Measurements from ENCODE around the gene CDKN2AIP. TPM values are rescaled to one million over a fixed set of nuclear protein-coding genes. Genes with fewer than 3 reads are reported as not detected.

The CDKN2AIP gene
- total and polyA plus RNA-seq, 10 of the 15 experiments (the other 5 are each of a cell fraction or from before 2014, with no cell fraction given) = 6.0 to 22.7 (median 15.9) TPM

- TF ChIP-seq PKNOX1 (IDR thresholded peaks at IDR 0.05) (no peak), STAT3 (IDR thresholded peaks at IDR 0.05; ENCODE audit: low read depth, low read length) (no peak), ZNF384 (IDR thresholded peaks at IDR 0.05; ENCODE audit: borderline replicate concordance, low read depth, low read length) (no peak), FOS (IDR thresholded peaks at IDR 0.05; ENCODE audit: borderline replicate concordance, extremely low read depth, insufficient read length) (no peak), EP300 (IDR thresholded peaks at IDR 0.05; ENCODE audit: borderline replicate concordance in 1 of 2, control insufficient read depth in 1 of 2, low read depth in 2 of 2, low read length in 2 of 2) (no peak)
Measured at GRCh38 chr4:183413234-183414200, 30.9 kb upstream of the CDKN2AIP start (continued).

GRCh38 chr4:183416879-183417755 lies 27.3 kb upstream of the CDKN2AIP start:
- BruUV-seq (replicated peaks) = no TSS peak
- Histone ChIP-seq H3K9ac (ENCODE audit: control insufficient read depth, insufficient read depth, low read length) (no peak overlapping the region), H2AFZ (ENCODE audit: control insufficient read depth, low read depth, low read length) (no peak overlapping the region), H3K27ac (ENCODE audit: control insufficient read depth, insufficient read depth) (no peak overlapping the region), H3K4me2 (ENCODE audit: control insufficient read depth, insufficient read depth) (no peak overlapping the region), H3K36me3 (ENCODE audit: control insufficient read depth in 2 of 2, insufficient read depth in 2 of 2, low read length in 1 of 2) (no peaks in the 10 kb centered on the region), H3K79me2 (ENCODE audit: control insufficient read depth, insufficient read depth, low read length) (no peaks in the 10 kb centered on the region), H4K20me1 (ENCODE audit: control insufficient read depth, insufficient read depth) (no peaks in the 10 kb centered on the region), H3K4me1 (ENCODE audit: control insufficient read depth, insufficient read depth, low read length) (no peaks in the 10 kb centered on the region), H3K27me3 (replicated peaks in 1 of 2; ENCODE audit: control insufficient read depth in 2 of 2, insufficient read depth in 2 of 2, low read length in 1 of 2) (no peaks in the 10 kb centered on the region), H3K4me3 (no peak overlapping the region), H3K9me3 (replicated peaks; ENCODE audit: control insufficient read depth, insufficient read depth, low read length) (no peaks in the 10 kb centered on the region)
- no peak for DNase-seq (ENCODE audit: low read depth, low spot score)
- intact Hi-C loops (cut with micrococcal nuclease; ENCODE audit: unreplicated experiment) = no loop called here
- ChIA-PET POLR2A (no interaction called here), CTCF (no interaction called here), SMC1A (ENCODE audit: uncharacterized antibody, unreplicated experiment) (no interaction called here), RAD21 (ENCODE audit: unreplicated experiment) (no interaction called here)
- no peak for FAIRE-seq
- WGBS (ENCODE audit: insufficient coverage, insufficient replicate concordance, low lambda C conversion rate, missing lambda C conversion rate) = 54% methylated on average over 10 of the region's 10 CpGs
- in situ Hi-C loops (cut with MboI) = no loop called here
- no peak for ATAC-seq
- TF ChIP-seq EZH2 (IDR thresholded peaks at IDR 0.05; ENCODE audit: borderline replicate concordance, control insufficient read depth, low read depth, low read length) (no peak), CREM (IDR thresholded peaks at IDR 0.05; ENCODE audit: low read depth) (no peak), ZSCAN29 (IDR thresholded peaks at IDR 0.05) (no peak), E4F1 (IDR thresholded peaks at IDR 0.05; ENCODE audit: borderline replicate concordance, partially characterized antibody) (no peak), ESRRA (IDR thresholded peaks at IDR 0.05; ENCODE audit: low read length) (no peak), ATF7 (IDR thresholded peaks at IDR 0.05; ENCODE audit: low read depth) (no peak), RFX5 (IDR thresholded peaks at IDR 0.05; ENCODE audit: low read depth, low read length) (no peak), PAX8 (IDR thresholded peaks at IDR 0.05) (no peak), YBX1 (IDR thresholded peaks at IDR 0.05) (no peak)

Data from GM12878 (cell line).